Common myeloid progenitor, CD34-positive (primary cell): ENCODE data around the gene SACS.
A peak's percentile ranks its signal among the peaks of the same experiment; 100 is the strongest.

Experiments
- CTCF ChIA-PET: fragments of 350-600 bp; sonication (Branson Sonifier 250); formaldehyde crosslinking; loops from one replicate; lab custom pipeline; 2021; ENCODE audit warnings: antibody characterized with exemption; lab: Charles Lee
- POLR2A ChIA-PET: fragments of 350-600 bp; sonication (Branson Sonifier 250); formaldehyde crosslinking; loops from one replicate; lab custom pipeline; 2021; ENCODE audit warnings: antibody characterized with exemption; lab: Charles Lee
- DNase-seq, 3 donors: peaks; one replicate each; pipeline versions ENCODE4 v3.0.0 to v3.0.0-alpha.2; 2013
- H3K27ac ChIP-seq, 2 experiments: 1 replicate in 1 of 2; 2 replicates in 1 of 2; pipeline ENCODE4 v1.7.0; 2013; ENCODE audit warnings: inconsistent platforms in 2 of 2, low read length in 2 of 2, mild to moderate bottlenecking in 2 of 2, low read depth in 1 of 2, moderate library complexity in 1 of 2; ENCODE audit not compliant: severe bottlenecking in 2 of 2, insufficient read depth in 1 of 2, poor library complexity in 1 of 2
- H3K27me3 ChIP-seq, 5 experiments: replicated peaks in 2 of 5; 1 replicate in 3 of 5; 2 replicates in 2 of 5; pipeline versions ENCODE4 v1.6.1 to v1.7.0; 2013; ENCODE audit warnings: low read length in 4 of 5, mild to moderate bottlenecking in 2 of 5, moderate library complexity in 2 of 5, inconsistent platforms in 1 of 5; ENCODE audit not compliant: insufficient read depth in 5 of 5, control insufficient read depth in 4 of 5
- H3K36me3 ChIP-seq, 4 experiments: 1 replicate in 2 of 4; 2 replicates in 2 of 4; pipeline versions ENCODE4 v1.6.1 to v1.7.0; 2013; ENCODE audit warnings: low read length in 3 of 4, control low read depth in 1 of 4, mild to moderate bottlenecking in 1 of 4; ENCODE audit not compliant: control insufficient read depth in 4 of 4, insufficient read depth in 4 of 4
- H3K4me1 ChIP-seq, 4 experiments: 1 replicate in 3 of 4; 2 replicates in 1 of 4; pipeline versions ENCODE4 v1.6.1 to v1.7.1; 2013; ENCODE audit warnings: low read length in 3 of 4, mild to moderate bottlenecking in 3 of 4, control low read depth in 1 of 4, inconsistent platforms in 1 of 4, moderate library complexity in 1 of 4; ENCODE audit not compliant: control insufficient read depth in 4 of 4, insufficient read depth in 4 of 4; ENCODE audit errors: control extremely low read depth in 1 of 4
- H3K4me3 ChIP-seq, 7 experiments: 1 replicate in 4 of 7; 2 replicates in 3 of 7; pipeline versions ENCODE4 v1.5.1 to v1.7.0; 2013; ENCODE audit warnings: mild to moderate bottlenecking in 7 of 7, low read length in 6 of 7, moderate library complexity in 6 of 7, inconsistent platforms in 2 of 7, low read depth in 2 of 7, control low read depth in 1 of 7; ENCODE audit not compliant: insufficient read depth in 4 of 7, control insufficient read depth in 1 of 7; ENCODE audit errors: extremely low read depth in 1 of 7
- H3K9me3 ChIP-seq, 5 experiments: 1 replicate in 4 of 5; 2 replicates in 1 of 5; pipeline versions ENCODE4 v1.6.1 to v1.7.1; 2013; ENCODE audit warnings: low read length in 4 of 5, mild to moderate bottlenecking in 2 of 5, inconsistent platforms in 1 of 5, low read depth in 1 of 5, moderate library complexity in 1 of 5; ENCODE audit not compliant: control insufficient read depth in 4 of 5, insufficient read depth in 2 of 5; ENCODE audit errors: control extremely low read depth in 1 of 5
- WGBS: methylation state at CpG from one replicate; pipeline ENCODE4 v1.1.5; 2013; ENCODE audit not compliant: insufficient coverage; 5-methylcytosine and 5-hydroxymethylcytosine counted together

The SACS gene

DNA sequence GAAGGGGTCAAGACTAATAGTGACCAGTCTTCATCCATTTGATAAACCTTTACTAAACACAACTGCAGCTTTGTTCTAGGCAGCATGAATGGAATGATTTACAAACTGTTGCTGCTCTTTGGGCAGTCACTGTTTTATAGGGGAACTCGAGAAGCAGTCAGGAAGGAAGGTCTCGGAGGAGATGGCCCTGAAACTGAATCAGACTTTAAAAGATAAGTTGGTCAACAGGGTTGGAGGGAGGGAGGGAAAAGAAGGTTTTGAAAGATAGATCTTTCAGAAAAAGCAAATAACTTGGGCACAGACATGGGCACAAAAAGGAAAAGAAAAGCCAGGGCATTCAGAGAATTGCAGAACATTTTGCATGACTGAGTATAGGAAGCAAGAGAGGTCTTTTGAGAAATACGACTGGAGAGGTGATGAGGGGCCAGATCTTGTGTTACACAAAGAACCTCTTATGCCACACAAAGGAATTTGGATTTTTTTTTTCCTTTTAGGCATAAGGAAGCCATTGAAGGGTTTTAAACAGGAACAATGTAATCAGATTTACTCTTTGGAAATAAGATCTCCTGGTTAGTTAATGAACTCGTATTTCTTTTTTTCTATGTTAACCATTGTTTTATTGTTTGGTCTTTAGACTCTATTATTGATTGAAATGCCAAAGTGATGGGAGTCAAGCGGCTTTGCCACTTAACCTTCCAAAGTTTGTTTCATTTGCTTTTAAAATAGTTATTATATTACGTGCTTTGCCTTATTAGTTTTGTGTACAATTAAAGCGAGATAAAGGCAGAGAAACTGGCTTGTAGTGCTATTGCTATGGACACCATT lies 37.5 kb upstream of the SACS start:
- 78% methylated on average over 4 of the region's 7 CpGs for WGBS
- Histone ChIP-seq H3K36me3 (no peaks in the 10 kb centered on the region), H3K27ac (no peak overlapping the region), H3K9me3 (no peaks in the 10 kb centered on the region), H3K27me3 (peaks cover 0 to 5% (median 0%) of the 10 kb centered on the region in 5 experiments), H3K4me3 (no peak overlapping the region), H3K4me1 (peaks cover 0 to 12% (median 11%) of the 10 kb centered on the region in 4 experiments)
- ChIA-PET POLR2A (no interaction called here), CTCF (interaction anchor here (1.0 kb wide), 1 partner anchor 20 kb away, joined by 3 read pairs; no protein-coding TSS in a partner anchor)
- no peak for DNase-seq

DNA sequence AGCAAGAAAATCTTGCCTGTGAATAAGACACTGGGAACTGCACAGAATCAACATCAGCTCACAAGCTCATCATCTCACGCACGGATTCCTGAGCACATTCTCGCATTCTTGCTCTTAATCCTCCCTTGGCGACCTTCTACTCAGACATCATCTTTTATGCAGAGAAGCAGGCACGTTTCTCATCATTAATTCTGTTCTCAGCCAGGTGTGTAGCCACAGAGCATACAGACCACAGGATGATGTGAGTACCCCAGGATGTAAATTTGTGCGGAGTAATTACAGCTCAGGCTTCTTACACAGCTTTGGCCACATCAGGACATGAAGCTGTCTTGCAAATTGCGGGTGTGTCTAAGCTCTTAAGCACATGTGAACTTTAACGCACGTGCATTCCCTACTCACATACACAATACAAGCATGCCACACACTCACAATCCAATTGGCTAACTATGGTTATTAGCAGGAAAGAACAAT lies 36.5 kb upstream of the SACS start:
- Histone ChIP-seq H3K27me3 (peaks cover 0 to 5% (median 0%) of the 10 kb centered on the region in 5 experiments), H3K4me1 (peaks cover 2 to 16% (median 15%) of the 10 kb centered on the region in 4 experiments), H3K4me3 (no peak overlapping the region), H3K27ac (no peak overlapping the region), H3K36me3 (no peaks in the 10 kb centered on the region), H3K9me3 (no peaks in the 10 kb centered on the region)
- no peak for DNase-seq
- ChIA-PET POLR2A (no interaction called here), CTCF (interaction anchor here (1.6 to 2.1 kb wide), 3 partner anchors 12 to 420 kb away, joined by 4 to 6 read pairs (median 6); partner anchors contain the start of gene MIPEP)
- 93% methylated on average over 6 of the region's 9 CpGs for WGBS

DNA sequence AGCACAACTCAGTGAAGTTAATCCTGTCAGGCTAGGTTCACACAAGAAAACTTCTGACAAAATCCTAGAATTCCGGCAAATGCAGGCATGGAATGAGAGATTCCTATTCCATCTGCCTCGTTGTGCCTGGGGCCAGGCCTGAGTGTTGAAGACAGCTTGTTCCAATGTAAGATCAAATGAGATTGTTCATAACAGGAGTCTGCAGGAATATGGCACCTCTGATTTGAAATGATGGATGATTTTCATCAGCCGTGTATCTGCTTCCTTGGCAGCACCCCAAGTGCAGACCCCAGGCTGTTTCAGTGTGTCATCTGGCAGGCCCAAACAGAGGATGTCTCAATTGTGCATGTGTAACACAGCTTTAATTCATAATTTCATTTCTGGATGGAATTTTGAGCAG lies 35.3 kb upstream of the SACS start:
- H3K4me3 ChIP-seq = no peak overlapping the region
- POLR2A ChIA-PET = no interaction called here
- H3K4me1 ChIP-seq = peaks cover 2 to 18% (median 15%) of the 10 kb centered on the region in 4 experiments
- peaks cover 0 to 5% (median 0%) of the 10 kb centered on the region in 5 experiments for H3K27me3 ChIP-seq
- H3K9me3 ChIP-seq = no peaks in the 10 kb centered on the region
- no peaks in the 10 kb centered on the region for H3K36me3 ChIP-seq
- WGBS = 96% methylated on average over 3 of the region's 3 CpGs
- H3K27ac ChIP-seq = no peak overlapping the region
- CTCF ChIA-PET = interaction anchor here (0.7 to 2.6 kb wide), 9 partner anchors 11 to 421 kb away, joined by 3 to 6 read pairs (median 4); partner anchors contain the start of gene MIPEP
- DNase-seq = no peak

DNA sequence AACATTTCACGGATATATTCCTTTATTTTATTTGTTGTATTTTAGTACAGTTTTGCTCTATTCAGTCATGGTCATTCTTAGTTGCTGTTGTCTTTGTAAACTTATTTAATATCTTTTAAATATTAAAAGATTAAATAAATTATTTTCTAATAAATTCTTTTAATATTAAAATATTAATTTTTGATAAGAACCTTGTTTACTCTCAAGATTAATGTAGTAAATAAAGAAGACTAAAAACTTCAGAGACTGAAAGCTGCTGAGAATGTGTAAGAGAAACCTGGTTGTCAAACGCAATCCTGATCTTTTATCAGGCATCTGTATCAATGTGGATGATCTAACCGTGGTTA lies 34.4 kb upstream of the SACS start:
- Histone ChIP-seq H3K4me1 (peaks cover 2 to 25% (median 17%) of the 10 kb centered on the region in 4 experiments), H3K36me3 (no peaks in the 10 kb centered on the region), H3K4me3 (no peak overlapping the region), H3K9me3 (no peaks in the 10 kb centered on the region), H3K27ac (no peak overlapping the region), H3K27me3 (peaks cover 0 to 5% (median 0%) of the 10 kb centered on the region in 5 experiments)
- ChIA-PET CTCF (interaction anchor here (0.7 to 2.6 kb wide), 18 partner anchors 14 to 494 kb away, joined by 3 to 9 read pairs (median 4); partner anchors contain the start of gene C1QTNF9B), POLR2A (interaction anchor here (0.6 kb wide), 1 partner anchor 88 kb away, joined by 3 read pairs; no protein-coding TSS in a partner anchor)
- no CpG with 5 or more reads among the region's 3 CpGs for WGBS
- no peak for DNase-seq

DNA sequence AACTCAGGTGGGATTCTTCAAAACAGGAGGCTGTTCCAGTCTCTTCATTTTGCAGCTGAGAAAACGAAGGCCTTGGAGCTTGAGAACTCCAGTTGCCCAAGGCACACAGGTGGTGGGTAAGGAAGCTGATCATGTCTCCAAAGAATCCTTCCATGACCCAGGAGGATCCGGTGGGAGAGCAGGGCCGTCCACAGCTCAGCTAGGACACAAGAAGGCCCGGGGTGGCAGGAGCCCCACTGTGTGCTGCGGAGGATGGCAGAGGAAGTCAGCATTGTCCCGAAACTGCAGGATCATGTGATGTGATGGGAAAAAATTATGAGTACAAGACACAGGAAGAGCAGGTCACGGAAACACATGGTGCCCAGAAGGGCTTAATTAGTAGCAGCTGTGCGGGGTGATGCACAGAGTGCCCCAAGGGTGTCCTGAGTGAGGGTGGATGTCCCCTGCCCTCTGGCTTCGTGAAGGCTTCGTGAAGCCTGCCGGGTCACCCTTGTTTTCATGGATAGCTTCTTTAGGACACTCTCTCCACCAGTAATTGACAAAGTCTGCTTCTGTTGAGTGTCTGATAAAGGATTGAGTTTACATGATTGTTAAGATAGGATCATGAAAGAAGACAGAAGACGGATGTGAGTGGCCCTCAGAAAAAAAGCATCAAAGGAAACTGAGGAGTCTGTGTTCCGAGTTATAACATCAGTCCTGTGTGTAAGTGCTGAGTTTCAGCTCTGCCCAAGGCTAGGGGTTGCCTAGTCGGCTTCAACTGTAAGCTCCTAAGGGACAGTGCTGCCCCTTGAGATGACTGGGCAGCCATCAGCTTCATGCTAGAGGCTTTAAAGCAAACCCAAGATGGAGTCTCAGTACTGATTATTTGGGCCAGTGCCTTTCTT lies 33.8 kb upstream of the SACS start:
- DNase-seq = no peak
- Histone ChIP-seq H3K36me3 (no peaks in the 10 kb centered on the region), H3K9me3 (no peaks in the 10 kb centered on the region), H3K27me3 (peaks cover 0 to 5% (median 0%) of the 10 kb centered on the region in 5 experiments), H3K27ac (no peak overlapping the region), H3K4me1 (peaks cover 2 to 25% (median 17%) of the 10 kb centered on the region in 4 experiments), H3K4me3 (peak overlapping the region in 1 of 7 experiments; percentile 20)
- ChIA-PET CTCF (interaction anchor here (0.6 to 2.6 kb wide), 21 partner anchors 12 to 495 kb away, joined by 3 to 9 read pairs (median 4); partner anchors contain the start of gene C1QTNF9B), POLR2A (no interaction called here)
- 62% methylated on average over 11 of the region's 14 CpGs for WGBS

DNA sequence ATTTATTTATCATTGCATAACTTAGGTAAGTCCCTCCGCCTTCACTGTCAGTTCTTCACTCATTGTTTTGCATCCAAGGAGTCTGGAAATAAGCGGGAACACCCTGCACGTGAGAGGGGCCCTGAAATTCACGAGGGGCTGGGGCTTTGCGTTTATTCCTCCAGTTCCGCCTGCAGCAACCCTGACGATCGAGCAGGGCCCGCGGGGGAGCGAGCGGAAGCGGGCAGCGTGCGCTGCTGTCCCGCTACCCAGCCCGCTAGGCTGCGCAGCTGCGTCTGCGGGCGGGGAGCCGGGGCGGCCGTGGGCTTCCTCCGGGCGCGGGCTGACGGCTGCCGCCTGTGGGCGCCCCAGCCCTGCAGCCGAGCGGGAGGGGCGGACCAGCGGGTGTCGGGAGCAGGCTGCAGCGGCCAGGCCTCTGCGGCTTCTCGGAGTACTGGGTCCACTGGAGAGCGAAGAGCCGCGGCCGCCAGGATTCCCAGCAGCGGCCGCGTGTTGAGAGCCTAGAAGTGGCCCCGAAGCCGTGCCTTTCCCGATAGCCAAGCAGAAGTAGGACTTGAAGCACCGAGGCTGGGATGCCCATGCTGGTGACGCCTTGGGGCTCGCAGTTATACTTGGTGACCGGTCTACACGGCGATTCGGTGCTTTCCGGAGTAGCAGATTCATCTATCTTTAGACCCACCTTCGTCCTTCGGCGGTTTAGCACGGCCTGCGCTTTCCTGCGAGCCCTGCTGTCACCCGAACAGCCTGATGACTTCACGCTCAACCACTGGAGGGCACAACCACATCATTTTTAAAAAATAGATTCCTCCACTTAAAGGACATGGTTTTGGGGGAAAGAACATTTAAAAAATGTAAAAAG lies 32.9 kb upstream of the SACS start:
- Histone ChIP-seq H3K4me1 (peaks cover 2 to 32% (median 17%) of the 10 kb centered on the region in 4 experiments), H3K27me3 (peaks cover 0 to 5% (median 0%) of the 10 kb centered on the region in 5 experiments), H3K36me3 (no peaks in the 10 kb centered on the region), H3K4me3 (peak overlapping the region; percentile 20 to 69 (median 49)), H3K27ac (no peak overlapping the region), H3K9me3 (no peaks in the 10 kb centered on the region)
- DNase-seq = peak; percentile 74 to 89 (median 84)
- 2% methylated on average over 53 of the region's 64 CpGs for WGBS
- ChIA-PET POLR2A (interaction anchor here (0.6 kb wide), 1 partner anchor 48 kb away, joined by 3 read pairs; no protein-coding TSS in a partner anchor), CTCF (interaction anchor here (0.6 to 1.7 kb wide), 13 partner anchors 13 to 434 kb away, joined by 3 to 9 read pairs (median 4); partner anchors contain the start of gene C1QTNF9B)
